ENCODE data around the gene CSRP1.
A peak's percentile ranks its signal among the peaks of the same experiment; 100 is the strongest.
"Not testable (repeated sequence)": the region's sequence is repeated elsewhere in the genome, so short reads cannot be mapped to it uniquely, and the experiment has no call there.

Gene CSRP1

GRCh38 chr1:201537891-201538611 lies 31.1 kb upstream of the CSRP1 start:
- DNase-seq, result no peak

- no peak for DNase-seq
These were observed 30.5 kb upstream of the CSRP1 start for GRCh38 chr1:201537467-201537866.

DNA sequence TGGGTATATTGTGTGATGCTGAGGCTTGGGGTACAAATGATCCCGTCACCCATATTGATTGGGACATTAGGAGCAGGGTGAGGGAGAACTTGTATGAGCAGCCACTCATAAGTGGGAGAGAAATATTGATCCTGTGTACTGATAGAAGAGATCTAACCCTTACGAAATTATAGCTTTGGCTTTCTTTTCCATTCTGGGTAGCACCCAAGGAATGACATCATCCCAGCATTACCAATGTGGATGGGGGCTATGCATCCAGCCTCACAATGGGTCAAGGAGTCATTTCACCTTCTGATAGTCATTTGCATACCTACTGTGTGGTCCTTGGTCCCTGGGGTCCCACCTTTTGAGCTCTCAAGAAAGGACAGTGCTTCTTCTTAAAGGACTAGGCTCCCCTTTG lies 30.1 kb upstream of the CSRP1 start:
- no peak for DNase-seq

DNA sequence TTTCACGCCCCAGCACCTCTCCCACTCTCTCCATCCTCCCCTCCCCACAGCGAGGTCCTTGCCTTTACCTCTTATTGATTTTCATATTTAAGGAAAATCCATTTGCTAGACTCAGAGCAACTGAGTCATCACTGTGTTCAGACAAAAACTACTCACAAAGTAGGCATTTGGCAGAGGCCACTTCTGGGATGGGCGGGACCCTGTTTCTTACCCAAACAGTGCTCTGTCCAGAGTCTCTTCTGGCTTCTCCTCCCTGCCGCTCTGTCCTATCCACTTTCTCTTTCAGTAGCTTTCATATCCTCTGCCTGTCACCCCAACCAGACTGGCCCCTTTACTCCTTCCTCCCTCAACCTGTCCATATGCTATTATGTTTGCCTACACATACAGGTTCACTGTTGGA lies 29.6 kb upstream of the CSRP1 start:
- no peak for DNase-seq

DNA sequence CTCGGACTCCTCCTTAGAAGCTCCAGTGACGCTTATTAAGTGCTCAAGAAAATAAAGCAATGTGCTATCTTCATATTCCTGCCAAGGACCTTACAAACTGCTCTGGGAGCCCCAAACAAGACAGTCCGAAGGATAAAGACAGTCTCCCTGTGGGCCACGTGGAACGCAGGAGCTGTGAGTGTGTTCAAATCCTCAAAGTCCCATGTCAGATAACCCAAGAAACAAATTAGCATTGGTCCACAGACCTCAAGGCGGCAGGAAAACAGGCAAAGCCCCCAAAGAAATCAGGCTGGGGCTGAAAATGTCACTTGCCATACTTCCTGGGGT lies 29.0 kb upstream of the CSRP1 start:
- no peak for DNase-seq

DNA sequence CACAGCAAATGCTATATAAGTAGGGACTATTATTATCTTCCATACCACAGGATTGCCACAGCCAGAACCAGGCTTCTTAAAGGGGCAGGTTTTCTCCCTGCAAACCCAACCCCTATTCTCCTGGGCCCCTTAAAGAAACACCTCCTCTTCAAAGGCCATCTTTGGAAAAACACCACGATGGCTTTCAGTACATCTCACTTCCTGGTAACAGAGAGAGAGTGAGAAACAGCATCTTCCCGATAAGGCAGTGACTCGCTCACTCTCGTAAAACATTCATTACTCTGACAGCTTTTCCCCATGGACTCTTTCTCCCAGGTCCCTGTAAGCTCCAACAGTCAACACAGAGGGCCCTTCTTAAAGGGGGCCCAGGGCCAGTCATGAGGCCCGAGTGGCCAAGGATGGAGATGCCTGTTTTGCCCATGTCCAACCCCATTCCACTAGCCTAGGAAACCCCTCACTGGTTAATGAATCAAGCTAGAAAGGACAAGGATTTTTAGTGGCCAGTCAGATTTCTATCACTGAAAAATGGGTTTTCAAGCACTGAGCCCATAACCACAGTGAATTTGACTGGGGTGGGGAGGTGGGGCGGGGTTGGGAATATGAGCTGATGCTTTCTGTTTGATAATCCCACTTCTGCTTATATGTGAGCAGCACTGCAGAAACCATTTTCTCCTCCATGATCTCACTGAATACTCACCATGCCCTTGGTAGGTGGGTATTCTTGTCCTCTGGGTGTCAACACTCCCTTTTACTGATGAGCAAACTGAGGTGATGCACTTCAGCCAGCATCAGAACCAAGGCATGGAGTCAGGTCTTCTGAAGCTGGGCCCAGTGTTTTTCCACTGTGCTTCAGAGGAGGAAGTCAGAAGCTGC lies 28.4 kb upstream of the CSRP1 start:
- DNase-seq, result no peak

GRCh38 chr1:201533836-201534235 lies 26.9 kb upstream of the CSRP1 start:
- no peak for DNase-seq

GRCh38 chr1:201531551-201532425 lies 24.9 kb upstream of the CSRP1 start:
- DNase-seq, result no peak

DNA sequence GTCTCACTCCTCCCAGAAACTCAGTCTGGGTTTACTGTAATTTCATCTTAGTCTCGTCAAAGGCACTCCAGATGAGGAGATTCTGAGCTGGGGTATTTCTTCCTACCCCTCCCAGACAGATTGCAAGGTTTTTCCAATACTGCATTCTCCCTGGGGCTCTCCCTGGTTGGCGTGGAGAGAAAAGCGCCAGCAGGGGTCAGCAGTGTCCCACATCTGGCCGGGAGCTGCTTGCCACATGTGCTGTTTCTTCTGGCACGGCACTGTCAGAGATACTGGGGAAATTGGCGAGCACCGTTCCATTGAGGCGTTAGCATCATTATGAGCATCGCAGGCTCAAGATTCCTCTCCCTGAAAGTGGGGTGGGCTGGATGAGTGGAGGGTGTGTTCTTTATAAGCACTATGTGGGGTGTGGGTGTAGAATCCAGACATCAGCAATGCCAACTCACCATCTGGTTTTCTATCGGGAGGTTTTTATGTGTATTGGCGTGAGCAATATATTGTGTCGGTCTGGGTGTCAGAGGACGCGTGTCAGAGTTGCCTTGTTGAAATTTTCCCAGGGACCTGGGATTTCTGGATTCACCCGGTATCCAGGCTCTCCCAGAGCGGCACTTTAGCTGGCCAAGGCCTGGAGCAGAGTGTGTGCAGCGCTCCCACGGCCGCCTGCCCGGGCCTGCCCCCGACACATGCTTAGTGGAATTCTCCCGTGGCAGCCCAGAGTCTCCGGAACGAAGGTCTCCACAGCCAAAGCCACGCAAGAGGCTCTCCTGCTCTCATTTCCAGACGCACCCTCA lies 24.0 kb upstream of the CSRP1 start:
- peak; percentile 37 for DNase-seq

DNA sequence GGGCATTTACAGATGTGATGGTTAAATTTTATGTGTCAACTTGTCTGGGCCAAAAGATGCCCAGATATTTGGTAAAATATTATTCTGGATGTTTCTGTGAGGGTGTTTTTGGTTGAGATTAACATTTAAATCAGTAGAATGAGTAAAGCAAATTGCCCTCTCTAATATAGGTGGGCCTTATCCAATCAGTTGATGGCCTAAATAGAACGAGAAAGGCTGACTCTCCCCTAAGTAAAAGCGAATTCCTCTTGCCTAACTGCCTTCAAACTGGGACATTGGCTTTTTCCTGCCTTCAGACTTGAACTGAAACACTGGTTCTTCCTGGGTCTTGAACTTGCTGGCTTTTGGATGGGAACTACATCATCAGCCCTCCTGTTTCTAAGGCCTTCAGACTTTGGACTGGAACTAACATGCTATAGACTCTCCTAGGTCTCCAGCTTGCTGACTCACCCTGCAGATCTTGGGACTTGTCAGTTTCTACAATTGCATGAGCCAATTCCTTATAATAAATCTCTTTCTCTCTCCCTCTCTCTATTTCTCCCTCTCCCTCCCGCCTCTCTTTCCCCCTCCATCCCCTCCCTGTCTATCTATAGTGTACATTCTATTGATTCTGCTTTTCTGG lies 21.8 kb upstream of the CSRP1 start:
- no peak for DNase-seq

DNA sequence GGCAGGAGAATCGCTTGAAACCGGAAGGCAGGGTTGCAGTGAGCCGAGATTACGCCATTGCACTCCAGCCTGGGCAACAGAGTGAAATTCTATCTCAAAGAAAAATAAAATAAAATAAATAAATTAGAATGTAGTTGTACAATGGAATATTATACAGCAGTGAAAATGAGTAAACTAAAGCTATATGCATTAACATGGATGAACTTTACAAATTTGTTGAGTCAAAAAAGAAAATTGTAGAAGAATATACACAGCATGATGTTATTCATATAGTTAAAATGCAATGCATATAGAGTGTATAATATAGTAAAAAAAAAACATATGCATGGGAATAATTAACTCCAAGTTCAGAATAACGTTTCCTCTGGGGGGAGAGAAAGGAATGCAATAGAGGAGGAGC lies 21.0 kb upstream of the CSRP1 start:
- no peak for DNase-seq

- DNase-seq, result no peak
These were observed 18.4 kb upstream of the CSRP1 start for GRCh38 chr1:201525193-201525778.

DNA sequence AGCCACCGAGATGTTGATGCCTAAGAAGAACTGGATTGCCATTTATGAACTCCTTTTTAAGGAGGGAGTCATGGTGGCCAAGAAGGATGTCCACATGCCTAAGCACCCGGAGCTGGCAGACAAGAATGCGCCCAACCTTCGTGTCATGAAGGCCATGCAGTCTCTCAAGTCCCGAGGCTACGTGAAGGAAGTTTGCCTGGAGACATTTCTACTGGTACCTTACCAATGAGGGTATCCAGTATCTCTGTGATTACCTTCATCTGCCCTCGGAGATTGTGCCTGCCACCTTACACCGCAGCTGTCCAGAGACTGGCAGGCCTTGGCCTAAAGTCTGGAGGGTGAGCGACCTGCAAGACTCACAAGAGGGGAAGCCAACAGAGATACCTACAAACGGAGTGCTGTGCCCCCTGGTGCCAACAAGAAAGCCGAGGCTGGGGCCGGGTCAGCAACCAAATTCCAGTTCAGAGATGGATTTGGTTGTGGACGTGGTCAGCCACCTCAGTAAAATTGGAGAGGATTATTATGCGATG lies 13.2 kb upstream of the CSRP1 start:
- not testable (repeated sequence) for DNase-seq

DNA sequence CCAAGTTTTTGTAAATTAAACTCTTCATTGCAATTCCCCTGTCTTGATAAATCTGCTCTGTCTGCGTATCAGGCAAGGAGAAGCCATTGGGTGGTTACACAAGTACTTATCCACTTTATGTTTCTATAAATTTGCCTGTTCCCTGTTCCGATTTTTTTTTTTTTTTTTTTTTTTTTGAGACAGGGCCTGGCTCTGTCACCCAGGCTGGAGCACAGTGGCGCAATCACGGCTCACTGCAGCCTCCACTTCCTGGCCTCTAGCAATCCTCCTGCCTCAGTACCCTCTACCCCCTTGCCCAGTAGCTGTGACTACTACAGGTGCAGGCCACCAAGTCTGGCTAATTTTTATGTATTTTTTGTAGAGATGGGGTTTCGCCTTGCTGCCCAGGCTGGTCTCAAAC lies 11.1 kb upstream of the CSRP1 start:
- DNase-seq, result no peak

DNA sequence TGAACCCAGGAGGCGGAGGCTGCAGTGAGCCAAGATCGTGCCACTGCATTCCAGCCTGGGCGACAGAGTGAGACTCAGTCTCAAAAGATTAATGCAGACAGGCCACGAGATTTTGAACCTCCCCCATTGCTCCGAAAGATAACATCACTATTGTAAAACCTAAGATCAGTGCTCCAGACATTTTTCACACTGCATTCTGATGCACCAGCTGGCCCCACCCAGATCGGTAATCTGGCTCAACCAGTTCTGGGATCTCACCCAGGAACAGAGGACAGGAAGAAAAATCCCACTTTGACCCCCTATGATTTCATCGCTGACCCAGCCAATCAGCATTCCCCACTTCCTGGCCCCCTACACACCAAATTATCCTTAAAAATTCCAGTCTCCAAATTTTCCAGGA lies 10.7 kb upstream of the CSRP1 start:
- DNase-seq, result no peak

DNA sequence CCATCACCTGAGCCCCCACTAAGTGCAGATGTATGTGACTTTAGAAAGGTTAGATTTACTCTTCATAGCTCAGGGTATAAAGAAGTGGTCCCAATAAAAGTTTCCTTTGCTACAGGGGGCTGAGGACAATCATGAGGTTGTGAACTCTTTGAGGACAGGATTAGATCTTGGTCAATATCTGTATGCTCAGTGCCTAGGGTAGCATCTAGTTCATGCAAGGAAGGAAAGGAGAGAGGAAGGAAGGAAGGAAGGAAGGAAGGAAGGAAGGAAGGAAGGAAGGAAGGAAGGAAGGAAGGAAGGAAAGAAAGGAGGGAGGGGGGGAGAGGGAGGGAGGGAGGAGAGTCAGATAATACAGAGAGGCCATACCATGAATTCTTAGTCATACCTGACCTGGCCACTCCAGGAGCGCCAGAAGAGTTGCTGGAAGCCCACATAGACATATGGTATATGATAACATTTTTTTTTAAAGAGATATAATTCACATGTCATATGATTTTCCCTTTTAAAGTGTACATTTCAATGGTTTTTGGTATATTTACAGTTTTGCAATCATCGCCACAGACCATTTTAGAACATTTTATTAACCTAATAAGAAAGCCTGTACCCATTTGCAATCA lies 9.7 kb upstream of the CSRP1 start:
- no peak for DNase-seq

DNA sequence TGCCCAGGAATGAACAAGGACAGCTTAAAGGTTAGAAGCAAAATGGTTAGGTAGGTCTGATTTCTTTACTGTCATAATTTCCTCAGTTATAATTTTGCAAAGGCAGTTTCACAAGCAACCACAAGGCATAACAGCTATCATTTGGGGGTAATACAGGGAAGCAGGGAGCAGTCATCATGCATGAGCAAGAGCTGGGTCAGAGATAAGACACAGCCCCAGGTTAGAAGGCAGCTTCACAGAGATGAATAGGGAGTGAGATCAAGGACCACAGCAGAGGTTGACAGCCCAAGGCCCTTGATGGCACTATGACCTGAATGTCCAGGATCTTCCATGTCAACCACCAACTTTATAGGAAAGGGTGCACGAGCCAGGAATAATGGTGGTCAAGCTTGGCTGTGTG lies 9.0 kb upstream of the CSRP1 start:
- no peak for DNase-seq

DNA sequence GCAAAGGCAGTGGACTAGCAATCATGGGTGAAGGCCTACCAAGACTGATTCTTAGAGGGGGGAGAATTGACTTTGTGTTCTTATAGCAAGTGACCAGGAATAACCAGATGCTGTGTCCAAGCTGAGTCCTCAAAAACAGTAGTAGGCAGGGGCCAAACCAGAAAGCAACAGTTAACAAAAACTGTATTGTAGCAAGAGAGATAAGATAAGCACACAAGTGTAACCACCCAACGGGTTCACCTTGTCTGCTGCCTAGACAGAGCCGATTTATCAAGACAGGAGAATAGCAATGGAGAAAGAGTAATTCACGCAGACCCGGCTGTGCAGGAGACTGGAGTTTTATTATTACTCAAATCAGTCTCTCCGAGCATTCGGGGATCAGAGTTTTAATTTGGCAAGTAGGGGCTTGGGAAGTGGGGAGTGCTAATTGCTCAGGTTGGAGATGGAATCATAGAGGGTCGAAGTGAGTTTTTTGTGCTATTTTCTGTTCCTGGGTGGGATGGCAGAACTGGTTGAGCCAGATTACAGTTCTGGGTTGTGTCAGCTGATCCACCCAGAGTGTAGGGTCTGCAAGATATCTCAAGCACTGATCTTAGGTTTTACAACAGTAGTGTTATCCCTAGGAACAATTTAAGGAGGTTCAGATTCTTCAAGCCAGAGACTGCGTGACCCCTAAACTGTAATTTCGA lies 8.3 kb upstream of the CSRP1 start:
- DNase-seq, result no peak

- DNase-seq, result no peak
These were observed 7.5 kb upstream of the CSRP1 start for GRCh38 chr1:201514466-201514865.

DNA sequence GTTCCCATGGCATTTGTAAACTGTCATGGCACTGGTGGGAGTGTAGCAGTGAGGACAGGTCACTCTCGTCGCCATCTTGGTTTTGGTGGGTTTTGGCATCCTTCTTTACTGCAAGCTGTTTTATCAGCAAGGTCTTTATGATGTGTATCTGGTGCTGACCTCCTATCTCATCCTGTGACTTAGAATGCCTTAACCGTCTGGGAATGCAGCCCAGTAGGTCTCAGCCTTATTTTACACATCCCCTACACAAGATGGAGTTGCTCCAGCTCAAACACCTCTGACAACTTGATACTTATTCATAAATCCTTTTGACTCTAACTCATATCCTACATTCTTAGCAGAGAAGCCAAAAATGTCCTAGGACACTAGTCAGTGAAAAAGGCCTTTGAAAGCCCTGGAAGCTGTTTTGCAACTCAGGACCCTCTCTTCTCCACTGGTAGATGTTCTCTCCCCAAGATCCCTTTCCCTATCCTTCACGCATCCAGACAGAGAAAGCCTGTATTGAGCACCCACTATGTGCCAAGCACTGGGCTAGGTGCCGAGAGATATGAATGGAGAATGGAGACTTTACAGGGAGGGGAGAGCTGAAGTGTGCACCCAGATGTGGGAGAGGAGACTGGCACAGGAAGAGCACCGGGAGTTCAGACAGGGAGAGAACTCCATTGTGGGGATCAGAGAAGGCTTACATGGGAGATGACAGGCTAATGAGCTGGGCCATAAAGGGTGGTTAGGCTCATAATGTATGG lies 6.7 kb upstream of the CSRP1 start:
- DNase-seq, result no peak
